HepG2 (cell line): Measurements from ENCODE around the gene DYSF. TPM values are rescaled to one million over a fixed set of nuclear protein-coding genes. Genes with fewer than 3 reads are reported as not detected.

ENCODE experiments used
- BCL6 ChIP-seq: IDR thresholded peaks from 2 replicates; pipeline ENCODE4 v1.6.1; 2016; ENCODE audit warnings: missing genetic modification reagents, missing compliant biosample characterization
- ELF3 ChIP-seq: IDR thresholded peaks from 2 replicates; pipeline ENCODE4 v1.6.1; 2016; ENCODE audit warnings: missing genetic modification reagents, missing compliant biosample characterization
- HINFP ChIP-seq: sonication (generic); formaldehyde crosslinking; IDR thresholded peaks from 2 replicates; pipeline ENCODE4 v1.4.0; 2020; ENCODE audit warnings: low read depth, mild to moderate bottlenecking, missing genetic modification reagents
- KDM5B ChIP-seq: sonication (generic); formaldehyde crosslinking; IDR thresholded peaks from 2 replicates; pipeline ENCODE4 v1.4.0; 2020; ENCODE audit warnings: missing genetic modification reagents, mild to moderate bottlenecking, borderline replicate concordance
- KLF12 ChIP-seq: sonication (generic); formaldehyde crosslinking; IDR thresholded peaks from 2 replicates; pipeline ENCODE4 v1.4.0; 2020; ENCODE audit warnings: missing genetic modification reagents, borderline replicate concordance
- NFYC ChIP-seq: IDR thresholded peaks from 2 replicates; pipeline ENCODE4 v1.6.1; 2016; ENCODE audit warnings: missing genetic modification reagents, missing compliant biosample characterization
- POGZ ChIP-seq: sonication (generic); formaldehyde crosslinking; IDR thresholded peaks from 2 replicates; pipeline ENCODE4 v1.4.0; 2020; ENCODE audit warnings: mild to moderate bottlenecking, missing genetic modification reagents
- THRA ChIP-seq: sonication (generic); formaldehyde crosslinking; IDR thresholded peaks from 2 replicates; pipeline ENCODE4 v1.4.0; 2020; ENCODE audit warnings: missing genetic modification reagents, borderline replicate concordance
- U2AF1 ChIP-seq: fragments of 200-400 bp; formaldehyde crosslinking; optimal IDR thresholded peaks from 2 replicates; pipeline ENCODE3; 2017; ENCODE audit warnings: mild to moderate bottlenecking, low read depth, low read length
- XRCC5 ChIP-seq: fragments of 200-400 bp; formaldehyde crosslinking; optimal IDR thresholded peaks from 2 replicates; pipeline ENCODE3; 2017; ENCODE audit warnings: mild to moderate bottlenecking, low read length
- YEATS2 ChIP-seq: sonication (generic); formaldehyde crosslinking; IDR thresholded peaks from 2 replicates; pipeline ENCODE4 v1.4.0; 2020; ENCODE audit warnings: missing genetic modification reagents, borderline replicate concordance
- ZBTB49 ChIP-seq: sonication (generic); formaldehyde crosslinking; IDR thresholded peaks from 2 replicates; pipeline ENCODE4 v1.4.0; 2020; ENCODE audit warnings: missing genetic modification reagents, borderline replicate concordance
- ZNF230 ChIP-seq: sonication (generic); formaldehyde crosslinking; IDR thresholded peaks from 2 replicates; pipeline ENCODE4 v1.4.0; 2020; ENCODE audit warnings: mild to moderate bottlenecking, missing genetic modification reagents
- ZNF292 ChIP-seq: sonication (generic); formaldehyde crosslinking; IDR thresholded peaks from 2 replicates; pipeline ENCODE4 v1.8.1; 2022; ENCODE audit warnings: mild to moderate bottlenecking, low read depth, missing genetic modification reagents, borderline replicate concordance
- ZNF382 ChIP-seq: sonication (generic); formaldehyde crosslinking; IDR thresholded peaks from 2 replicates; pipeline ENCODE4 v1.5.0; 2020; ENCODE audit warnings: missing genetic modification reagents, mild to moderate bottlenecking, borderline replicate concordance
- ZNF704 ChIP-seq: sonication (generic); formaldehyde crosslinking; IDR thresholded peaks from 2 replicates; pipeline ENCODE4 v1.8.1; 2023; ENCODE audit warnings: mild to moderate bottlenecking, inconsistent platforms, moderate library complexity, missing genetic modification reagents, borderline replicate concordance
- ZNF709 ChIP-seq: sonication (generic); formaldehyde crosslinking; IDR thresholded peaks from 2 replicates; pipeline ENCODE4 v1.5.0; 2020; ENCODE audit warnings: mild to moderate bottlenecking, missing genetic modification reagents
- ZNF766 ChIP-seq: sonication (generic); formaldehyde crosslinking; IDR thresholded peaks from 2 replicates; pipeline ENCODE4 v1.5.0; 2020; ENCODE audit warnings: missing genetic modification reagents, borderline replicate concordance
- ZSCAN31 ChIP-seq: sonication (generic); formaldehyde crosslinking; IDR thresholded peaks from 2 replicates; pipeline ENCODE4 v1.5.0; 2020; ENCODE audit warnings: low read depth, mild to moderate bottlenecking, missing genetic modification reagents
- ZXDC ChIP-seq: sonication (generic); formaldehyde crosslinking; IDR thresholded peaks from 2 replicates; pipeline ENCODE4 v1.5.0; 2020; ENCODE audit warnings: mild to moderate bottlenecking, missing genetic modification reagents
- polyA plus RNA-seq, 8 experiments: library from polyadenylated mRNA; depleted of rRNA in 3 of 8; stranded (reverse) in 7 of 8; unstranded in 1 of 8; fragments of >200 nt; fragmentation: Illumina TruSeq in 4 of 8; extraction: Trizol in 4 of 8; gene quantifications; 2 replicates each; pipeline versions ENCODE4 v1.2.1 to v1.2.3, GENCODE V29; 2011 to 2016; ENCODE audit warnings: low read depth in 4 of 8, missing spikeins in 1 of 8, mixed read lengths in 1 of 8; ENCODE audit not compliant: insufficient read depth in 1 of 8
- total RNA-seq, 5 experiments: library from RNA; depleted of rRNA; stranded (reverse); fragments of >200 nt; fragmentation: Illumina TruSeq; extraction: Trizol; gene quantifications; 2 replicates each; pipeline ENCODE4 v1.2.3, GENCODE V29; 2016; ENCODE audit warnings: low read depth in 1 of 5

The DYSF gene
- total and polyA plus RNA-seq, 2 of the 13 experiments (the other 11 are each of a cell fraction or from before 2014, with no cell fraction given): 0.15 to 2.4 TPM

- TF ChIP-seq XRCC5: peak; percentile 84
- no peak for TF ChIP-seq ZSCAN31 (CRISPR knock-in tag)
- no peak for TF ChIP-seq ELF3 (CRISPR knock-in tag)
- no peak for TF ChIP-seq ZBTB49
- no peak for TF ChIP-seq ZNF709 (CRISPR knock-in tag)
- TF ChIP-seq ZNF766 (CRISPR knock-in tag): no peak
- TF ChIP-seq THRA (CRISPR knock-in tag): peak; percentile 17; the same call in 1 of the 2 replicates
- no peak for TF ChIP-seq ZXDC (CRISPR knock-in tag)
- no peak for TF ChIP-seq ZNF704
- no peak for TF ChIP-seq KLF12 (CRISPR knock-in tag)
- 0 out of 2 replicates have a peak, but pooled peaks have one; percentile 36 for TF ChIP-seq ZNF292 (CRISPR knock-in tag)
- no peak for TF ChIP-seq ZNF230 (CRISPR knock-in tag)
- TF ChIP-seq POGZ (CRISPR knock-in tag): no peak
- TF ChIP-seq U2AF1: peak; percentile 56
- no peak for TF ChIP-seq HINFP (CRISPR knock-in tag)
- no peak for TF ChIP-seq ZNF382 (CRISPR knock-in tag)
- TF ChIP-seq NFYC (CRISPR knock-in tag): no peak
- TF ChIP-seq BCL6 (CRISPR knock-in tag): no peak
- TF ChIP-seq YEATS2 (CRISPR knock-in tag): no peak
- no peak for TF ChIP-seq KDM5B
These were observed 247.5 kb downstream of the DYSF start (continued) for GRCh38 chr2:71700658-71701397.
